ENCODE data around the gene KHDC3L. TPM values are rescaled to one million over a fixed set of nuclear protein-coding genes. Genes with fewer than 3 reads are reported as not detected.
"Not testable (repeated sequence)": the region's sequence is repeated elsewhere in the genome, so short reads cannot be mapped to it uniquely, and the experiment has no call there.

KHDC3L gene
- total RNA-seq, 1 experiment from 2014 or later = not detected

DNA sequence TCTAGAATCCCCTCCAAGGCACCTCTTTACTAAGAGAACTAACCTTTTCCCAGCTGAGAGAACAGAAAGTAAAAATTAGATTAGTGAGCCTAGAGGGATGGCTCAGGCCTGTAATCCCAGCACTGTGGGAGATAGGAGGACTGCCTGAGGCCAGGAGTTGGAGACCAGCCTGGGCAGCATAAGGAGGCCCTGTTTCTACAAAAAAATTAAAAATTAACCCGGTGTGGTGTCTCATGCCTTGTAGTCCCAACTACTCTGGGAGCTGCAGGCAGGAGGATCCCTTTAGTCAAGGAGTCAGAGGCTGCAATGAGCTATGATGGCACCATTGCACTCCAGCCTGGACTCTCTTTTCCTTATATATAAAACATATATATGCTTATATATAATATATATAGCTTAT, 12.8 kb downstream of the KHDC3L start:
- H3K36me3 ChIP-seq (ENCODE audit: control insufficient read depth, insufficient read depth, low read length) = no peaks in the 10 kb centered on the region
- POLR2A ChIA-PET = no interaction called here

DNA sequence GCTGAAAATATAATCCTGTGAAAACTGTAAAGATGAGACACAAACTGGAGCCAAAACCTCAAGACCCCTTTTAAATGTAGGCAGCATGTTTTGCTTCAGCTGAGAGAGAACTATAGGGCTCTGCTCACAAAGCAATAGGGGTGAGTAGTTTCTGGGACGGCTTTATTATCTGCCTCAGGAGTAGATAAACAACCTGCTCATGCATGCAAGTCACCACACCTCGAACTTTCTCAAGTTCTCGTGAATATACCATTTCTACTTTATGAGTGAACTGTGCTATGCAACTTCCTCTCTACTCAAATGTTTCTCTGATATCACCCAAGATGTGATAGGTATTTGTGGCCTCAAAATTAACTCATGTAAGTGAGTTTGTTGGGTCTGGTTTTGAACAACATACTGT, 14.8 kb downstream of the KHDC3L start:
- Histone ChIP-seq H3K27ac (ENCODE audit: low read length) (no peak overlapping the region), H3K4me1 (ENCODE audit: control insufficient read depth, insufficient read depth, low read length) (no peaks in the 10 kb centered on the region), H3K4me3 (ENCODE audit: low read depth in 2 of 2, low read length in 2 of 2) (no peak overlapping the region), H3K27me3 (ENCODE audit: control insufficient read depth, insufficient read depth, low read length) (no peaks in the 10 kb centered on the region), H3K36me3 (ENCODE audit: control insufficient read depth, insufficient read depth, low read length) (no peaks in the 10 kb centered on the region), H3K9me3 (ENCODE audit: control insufficient read depth, insufficient read depth, low read depth, low read length) (no peaks in the 10 kb centered on the region)
- in situ Hi-C loops (cut with HindIII; ENCODE audit: low pct_unique_long_range_greater_than_20kb, low sequenced_read_pairs) = no loop called here
- ATAC-seq (no peak), DNase-seq (ENCODE audit: low read depth, low spot score) (no peak)
- no TSS peak for BruUV-seq (replicated peaks)
- TF ChIP-seq, protein P1, sequence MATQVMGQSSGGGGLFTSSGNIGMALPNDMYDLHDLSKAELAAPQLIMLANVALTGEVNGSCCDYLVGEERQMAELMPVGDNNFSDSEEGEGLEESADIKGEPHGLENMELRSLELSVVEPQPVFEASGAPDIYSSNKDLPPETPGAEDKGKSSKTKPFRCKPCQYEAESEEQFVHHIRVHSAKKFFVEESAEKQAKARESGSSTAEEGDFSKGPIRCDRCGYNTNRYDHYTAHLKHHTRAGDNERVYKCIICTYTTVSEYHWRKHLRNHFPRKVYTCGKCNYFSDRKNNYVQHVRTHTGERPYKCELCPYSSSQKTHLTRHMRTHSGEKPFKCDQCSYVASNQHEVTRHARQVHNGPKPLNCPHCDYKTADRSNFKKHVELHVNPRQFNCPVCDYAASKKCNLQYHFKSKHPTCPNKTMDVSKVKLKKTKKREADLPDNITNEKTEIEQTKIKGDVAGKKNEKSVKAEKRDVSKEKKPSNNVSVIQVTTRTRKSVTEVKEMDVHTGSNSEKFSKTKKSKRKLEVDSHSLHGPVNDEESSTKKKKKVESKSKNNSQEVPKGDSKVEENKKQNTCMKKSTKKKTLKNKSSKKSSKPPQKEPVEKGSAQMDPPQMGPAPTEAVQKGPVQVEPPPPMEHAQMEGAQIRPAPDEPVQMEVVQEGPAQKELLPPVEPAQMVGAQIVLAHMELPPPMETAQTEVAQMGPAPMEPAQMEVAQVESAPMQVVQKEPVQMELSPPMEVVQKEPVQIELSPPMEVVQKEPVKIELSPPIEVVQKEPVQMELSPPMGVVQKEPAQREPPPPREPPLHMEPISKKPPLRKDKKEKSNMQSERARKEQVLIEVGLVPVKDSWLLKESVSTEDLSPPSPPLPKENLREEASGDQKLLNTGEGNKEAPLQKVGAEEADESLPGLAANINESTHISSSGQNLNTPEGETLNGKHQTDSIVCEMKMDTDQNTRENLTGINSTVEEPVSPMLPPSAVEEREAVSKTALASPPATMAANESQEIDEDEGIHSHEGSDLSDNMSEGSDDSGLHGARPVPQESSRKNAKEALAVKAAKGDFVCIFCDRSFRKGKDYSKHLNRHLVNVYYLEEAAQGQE (IDR thresholded peaks at IDR 0.05; ENCODE audit: insufficient read depth in 1 of 2, low read depth in 2 of 2, low read length in 1 of 2) = no peak
- TF ChIP-seq SIN3A (IDR thresholded peaks at IDR 0.05; ENCODE audit: borderline replicate concordance, insufficient read depth, low read depth, low read length) (no peak), TCF7L2 (IDR thresholded peaks at IDR 0.05; ENCODE audit: low read depth, low read length) (no peak), POLR2AphosphoS5 (IDR thresholded peaks at IDR 0.05; ENCODE audit: low read depth, low read length) (no peak)
- TF ChIP-seq, protein P2, sequence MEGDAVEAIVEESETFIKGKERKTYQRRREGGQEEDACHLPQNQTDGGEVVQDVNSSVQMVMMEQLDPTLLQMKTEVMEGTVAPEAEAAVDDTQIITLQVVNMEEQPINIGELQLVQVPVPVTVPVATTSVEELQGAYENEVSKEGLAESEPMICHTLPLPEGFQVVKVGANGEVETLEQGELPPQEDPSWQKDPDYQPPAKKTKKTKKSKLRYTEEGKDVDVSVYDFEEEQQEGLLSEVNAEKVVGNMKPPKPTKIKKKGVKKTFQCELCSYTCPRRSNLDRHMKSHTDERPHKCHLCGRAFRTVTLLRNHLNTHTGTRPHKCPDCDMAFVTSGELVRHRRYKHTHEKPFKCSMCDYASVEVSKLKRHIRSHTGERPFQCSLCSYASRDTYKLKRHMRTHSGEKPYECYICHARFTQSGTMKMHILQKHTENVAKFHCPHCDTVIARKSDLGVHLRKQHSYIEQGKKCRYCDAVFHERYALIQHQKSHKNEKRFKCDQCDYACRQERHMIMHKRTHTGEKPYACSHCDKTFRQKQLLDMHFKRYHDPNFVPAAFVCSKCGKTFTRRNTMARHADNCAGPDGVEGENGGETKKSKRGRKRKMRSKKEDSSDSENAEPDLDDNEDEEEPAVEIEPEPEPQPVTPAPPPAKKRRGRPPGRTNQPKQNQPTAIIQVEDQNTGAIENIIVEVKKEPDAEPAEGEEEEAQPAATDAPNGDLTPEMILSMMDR (IDR thresholded peaks at IDR 0.05) = no peak
- POLR2A ChIA-PET = interaction anchor here (0.5 kb wide), 1 partner anchor 73 kb away, joined by 3 read pairs; no protein-coding TSS in a partner anchor
- intact Hi-C loops (cut with micrococcal nuclease; ENCODE audit: unreplicated experiment) = no loop called here
- CTCF ChIA-PET = no interaction called here

More for the DNA sequence above, 12.8 kb downstream of the KHDC3L start:
- in situ Hi-C loops (cut with HindIII; ENCODE audit: low pct_unique_long_range_greater_than_20kb, low sequenced_read_pairs) (no loop called here), intact Hi-C loops (cut with micrococcal nuclease; ENCODE audit: unreplicated experiment) (no loop called here)
- H3K27me3 ChIP-seq (ENCODE audit: control insufficient read depth, insufficient read depth, low read length) = no peaks in the 10 kb centered on the region
- H3K4me1 ChIP-seq (ENCODE audit: control insufficient read depth, insufficient read depth, low read length) = no peaks in the 10 kb centered on the region
- BruUV-seq (replicated peaks) = no TSS peak
- no peak overlapping the region for H3K27ac ChIP-seq (ENCODE audit: low read length)
- TF ChIP-seq, protein P1 (IDR thresholded peaks at IDR 0.05; ENCODE audit: insufficient read depth in 1 of 2, low read depth in 2 of 2, low read length in 1 of 2) = no peak
- TF ChIP-seq SIN3A (IDR thresholded peaks at IDR 0.05; ENCODE audit: borderline replicate concordance, insufficient read depth, low read depth, low read length) (no peak), POLR2AphosphoS5 (IDR thresholded peaks at IDR 0.05; ENCODE audit: low read depth, low read length) (no peak), TCF7L2 (IDR thresholded peaks at IDR 0.05; ENCODE audit: low read depth, low read length) (no peak)
- TF ChIP-seq, protein P2 (IDR thresholded peaks at IDR 0.05) = no peak
- H3K9me3 ChIP-seq (ENCODE audit: control insufficient read depth, insufficient read depth, low read depth, low read length) = no peaks in the 10 kb centered on the region
- no peak overlapping the region for H3K4me3 ChIP-seq (ENCODE audit: low read depth in 2 of 2, low read length in 2 of 2)
- ATAC-seq = no peak
- CTCF ChIA-PET = interaction anchor here (0.6 kb wide), 1 partner anchor 1837 kb away, joined by 3 read pairs; no protein-coding TSS in a partner anchor
- no peak for DNase-seq (ENCODE audit: low read depth, low spot score)

DNA sequence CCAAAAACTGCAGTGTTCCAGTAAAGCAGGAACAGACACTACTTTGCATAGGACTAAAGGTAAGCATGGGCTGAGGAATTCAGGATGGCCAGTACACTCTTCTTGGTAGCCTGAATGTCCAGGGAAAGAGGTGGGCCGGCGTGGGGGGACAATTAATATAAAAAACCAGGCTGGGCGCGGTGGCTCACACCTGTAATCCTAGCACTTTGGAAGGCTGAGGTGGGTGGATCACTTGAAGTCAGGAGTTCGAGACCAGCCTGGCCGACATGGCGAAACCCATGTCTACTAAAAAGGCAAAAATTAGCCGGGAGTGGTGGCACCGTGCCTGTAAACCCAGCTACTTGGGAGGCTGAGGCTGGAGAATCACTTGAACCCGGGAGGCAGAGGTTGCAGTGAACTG, 19.1 kb downstream of the KHDC3L start:
- POLR2A ChIA-PET; H3K4me1 ChIP-seq (ENCODE audit: control insufficient read depth, insufficient read depth, low read length); H3K9me3 ChIP-seq (ENCODE audit: control insufficient read depth, insufficient read depth, low read depth, low read length); ATAC-seq; H3K36me3 ChIP-seq (ENCODE audit: control insufficient read depth, insufficient read depth, low read length); DNase-seq (ENCODE audit: low read depth, low spot score); BruUV-seq (replicated peaks); H3K27me3 ChIP-seq (ENCODE audit: control insufficient read depth, insufficient read depth, low read length); in situ Hi-C loops (cut with HindIII; ENCODE audit: low pct_unique_long_range_greater_than_20kb, low sequenced_read_pairs); intact Hi-C loops (cut with micrococcal nuclease; ENCODE audit: unreplicated experiment); H3K4me3 ChIP-seq (ENCODE audit: low read depth in 2 of 2, low read length in 2 of 2); CTCF ChIA-PET; H3K27ac ChIP-seq (ENCODE audit: low read length): not testable (repeated sequence)

All from Panc1 (cell line).